ENCODE measurements around the gene MYBPC3. TPM values are rescaled to one million over a fixed set of nuclear protein-coding genes. Genes with fewer than 3 reads are reported as not detected.
"Not testable (repeated sequence)": the region's sequence is repeated elsewhere in the genome, so short reads cannot be mapped to it uniquely, and the experiment has no call there.

The MYBPC3 gene
- total and polyA plus RNA-seq, 12 donors = 484 to 3,138 (median 2,423) TPM

- H3K4me1 ChIP-seq = peaks cover 2 to 98% (median 34%) of the 10 kb centered on the region in 9 donors
- no peaks in the 10 kb centered on the region for H3K9me3 ChIP-seq
- DNase-seq (no peak), ATAC-seq (no peak)
- peak overlapping the region in 5 of 10 donors; percentile 30 to 51 (median 35) for H3K27ac ChIP-seq
- intact Hi-C loops (cut with DNase I) = no loop called here
- H3K36me3 ChIP-seq = peaks cover 0 to 98% (median 31%) of the 10 kb centered on the region in 9 donors
- no peak overlapping the region for H3K4me3 ChIP-seq
- H3K27me3 ChIP-seq = no peaks in the 10 kb centered on the region
- TF ChIP-seq CTCF (IDR thresholded peaks at IDR 0.05) = no peak
- 53 to 54% methylated on average over 9 of the region's 9 CpGs for WGBS, 2 donors
Observed at GRCh38 chr11:47335733-47336132, 16.8 kb downstream of the MYBPC3 start.

GRCh38 chr11:47334699-47335411, 17.6 kb downstream of the MYBPC3 start:
- H3K9me3 ChIP-seq; H3K4me3 ChIP-seq; ATAC-seq; intact Hi-C loops (cut with DNase I); H3K27me3 ChIP-seq; DNase-seq: not testable (repeated sequence)
- peaks cover 0 to 98% (median 28%) of the 10 kb centered on the region in 9 donors for H3K36me3 ChIP-seq
- 84 to 88% methylated on average over 16 of the region's 16 CpGs for WGBS, 2 donors
- peaks cover 6 to 98% (median 40%) of the 10 kb centered on the region in 9 donors for H3K4me1 ChIP-seq
- peak overlapping the region in 5 of 10 donors; percentile 10 to 44 (median 35) for H3K27ac ChIP-seq

GRCh38 chr11:47333886-47334443, 18.5 kb downstream of the MYBPC3 start:
- no peak for DNase-seq
- peak overlapping the region in 3 of 10 donors; percentile 34 to 63 (median 44) for H3K27ac ChIP-seq
- H3K36me3 ChIP-seq = peaks cover 0 to 98% (median 23%) of the 10 kb centered on the region in 9 donors
- peaks cover 14 to 100% (median 44%) of the 10 kb centered on the region in 9 donors for H3K4me1 ChIP-seq
- no peak for ATAC-seq
- intact Hi-C loops (cut with DNase I) = no loop called here
- no peak overlapping the region for H3K4me3 ChIP-seq
- WGBS, 2 donors = 74 to 75% methylated on average over 8 of the region's 8 CpGs
- no peaks in the 10 kb centered on the region for H3K9me3 ChIP-seq
- no peak for TF ChIP-seq CTCF (IDR thresholded peaks at IDR 0.05)
- H3K27me3 ChIP-seq = no peaks in the 10 kb centered on the region

- peaks cover 0 to 98% (median 19%) of the 10 kb centered on the region in 9 donors for H3K36me3 ChIP-seq
- peaks cover 16 to 100% (median 49%) of the 10 kb centered on the region in 9 donors for H3K4me1 ChIP-seq
- H3K9me3 ChIP-seq = no peaks in the 10 kb centered on the region
- no peak overlapping the region for H3K4me3 ChIP-seq
- peak overlapping the region in 6 of 10 donors; percentile 11 to 84 (median 36) for H3K27ac ChIP-seq
- no peak for TF ChIP-seq CTCF (IDR thresholded peaks at IDR 0.05)
- H3K27me3 ChIP-seq = no peaks in the 10 kb centered on the region
- intact Hi-C loops (cut with DNase I) = no loop called here
- no peak for ATAC-seq
- DNase-seq = no peak
- 60 to 75% methylated on average over 14 of the region's 14 CpGs for WGBS, 2 donors
Observed at GRCh38 chr11:47333526-47333845, 19.0 kb downstream of the MYBPC3 start.
